Neuronal stem cell (in vitro differentiated cells): Measurements from ENCODE around the gene TMEM35B.
A peak's percentile ranks its signal among the peaks of the same experiment; 100 is the strongest.

Source experiments
- DNase-seq: peaks from one replicate; pipeline ENCODE4 v3.0.0-alpha.2; 2013; ENCODE audit warnings: low spot score
- H2AFZ ChIP-seq: one replicate; pipeline ENCODE4 v1.6.1; 2013; ENCODE audit warnings: mild to moderate bottlenecking, low read length, inconsistent platforms
- H2AK5ac ChIP-seq: 2 replicates; pipeline ENCODE4 v1.6.1; 2013; ENCODE audit warnings: low read depth, mild to moderate bottlenecking, inconsistent platforms, low read length, moderate library complexity, mixed read lengths
- H2BK120ac ChIP-seq: 2 replicates; pipeline ENCODE4 v1.6.1; 2013; ENCODE audit warnings: low read depth, mild to moderate bottlenecking, inconsistent platforms, low read length, moderate library complexity, mixed read lengths
- H2BK12ac ChIP-seq: one replicate; pipeline ENCODE4 v1.6.1; 2013; ENCODE audit warnings: low read length, inconsistent platforms
- H2BK15ac ChIP-seq: 2 replicates; pipeline ENCODE4 v1.6.1; 2013; ENCODE audit warnings: mild to moderate bottlenecking, low read length, inconsistent platforms, mixed read lengths
- H2BK5ac ChIP-seq: one replicate; pipeline ENCODE4 v1.6.1; 2013; ENCODE audit warnings: inconsistent platforms, mild to moderate bottlenecking, low read length, moderate library complexity
- H3K14ac ChIP-seq: one replicate; pipeline ENCODE4 v1.6.1; 2013; ENCODE audit warnings: low read length, inconsistent platforms
- H3K18ac ChIP-seq: 2 replicates; pipeline ENCODE4 v1.6.1; 2013; ENCODE audit warnings: low read length, inconsistent platforms
- H3K23ac ChIP-seq: 2 replicates; pipeline ENCODE4 v1.6.1; 2013; ENCODE audit warnings: low read depth, mild to moderate bottlenecking, mixed read lengths, low read length, inconsistent platforms; ENCODE audit not compliant: poor library complexity
- H3K27ac ChIP-seq: replicated peaks from 3 replicates; pipeline ENCODE4 v1.5.1; 2013; ENCODE audit warnings: low read length, inconsistent platforms
- H3K27me3 ChIP-seq, 3 experiments: 2 replicates each; pipeline ENCODE4 v1.6.1; 2013; ENCODE audit warnings: low read length in 3 of 3, mild to moderate bottlenecking in 2 of 3, inconsistent platforms in 1 of 3, low read depth in 1 of 3, mixed read lengths in 1 of 3, moderate library complexity in 1 of 3; ENCODE audit not compliant: control insufficient read depth in 3 of 3, insufficient read depth in 3 of 3
- H3K36me3 ChIP-seq, 2 donors: replicated peaks in 1 of 2; 2 replicates each; pipeline ENCODE4 v1.6.1; 2013; ENCODE audit warnings: low read length in 2 of 2; ENCODE audit not compliant: control insufficient read depth in 2 of 2, insufficient read depth in 2 of 2
- H3K4ac ChIP-seq: 2 replicates; pipeline ENCODE4 v1.6.1; 2013; ENCODE audit warnings: inconsistent platforms, mild to moderate bottlenecking, low read length, moderate library complexity
- H3K4me1 ChIP-seq, 2 donors: 1 replicate in 1 of 2; 2 replicates in 1 of 2; pipeline ENCODE4 v1.6.1; 2013; ENCODE audit warnings: low read length in 2 of 2, low read depth in 1 of 2; ENCODE audit not compliant: control insufficient read depth in 2 of 2, insufficient read depth in 1 of 2
- H3K4me2 ChIP-seq: one replicate; pipeline ENCODE4 v1.6.1; 2013; ENCODE audit warnings: mild to moderate bottlenecking, low read length, inconsistent platforms; ENCODE audit not compliant: insufficient read depth, poor library complexity, severe bottlenecking
- H3K4me3 ChIP-seq, 2 donors: 2 replicates each; pipeline ENCODE4 v1.5.1; 2013; ENCODE audit warnings: low read length in 2 of 2, mild to moderate bottlenecking in 2 of 2, inconsistent platforms in 1 of 2, moderate library complexity in 1 of 2
- H3K79me1 ChIP-seq: one replicate; pipeline ENCODE4 v1.6.1; 2013; ENCODE audit warnings: low read depth, mild to moderate bottlenecking, inconsistent platforms, low read length, moderate library complexity
- H3K9ac ChIP-seq: one replicate; pipeline ENCODE4 v1.6.1; 2013; ENCODE audit warnings: mild to moderate bottlenecking, low read depth, low read length, inconsistent platforms; ENCODE audit not compliant: poor library complexity
- H3K9me3 ChIP-seq, 2 donors: replicated peaks in 1 of 2; 2 replicates each; pipeline versions ENCODE3 to v1.6.1; 2013; ENCODE audit warnings: low read length in 2 of 2, mild to moderate bottlenecking in 2 of 2, inconsistent platforms in 1 of 2, low read depth in 1 of 2, mixed read lengths in 1 of 2, moderate library complexity in 1 of 2; ENCODE audit not compliant: control insufficient read depth in 2 of 2, insufficient read depth in 1 of 2
- H4K8ac ChIP-seq: one replicate; pipeline ENCODE4 v1.6.1; 2013; ENCODE audit warnings: low read depth, mild to moderate bottlenecking, inconsistent platforms, low read length, moderate library complexity
- H4K91ac ChIP-seq: one replicate; pipeline ENCODE4 v1.6.1; 2013; ENCODE audit warnings: low read length, low read depth, mild to moderate bottlenecking, inconsistent platforms; ENCODE audit not compliant: poor library complexity
- WGBS, 2 donors: extraction: QIAGEN DNeasy Blood & Tissue Kit; methylation state at CpG; one replicate each; pipeline ENCODE4 v1.1.7; 2013; ENCODE audit warnings: missing lambda C conversion rate in 2 of 2, mixed read lengths in 1 of 2; ENCODE audit not compliant: insufficient read length in 2 of 2, insufficient replicate concordance in 1 of 2; ENCODE audit errors: extremely low coverage in 2 of 2; 5-methylcytosine and 5-hydroxymethylcytosine counted together

The TMEM35B gene

GRCh38 chr1:35030338-35030737 is 45.2 kb upstream of the TMEM35B start:
- no CpG with 5 or more reads among the region's 5 CpGs for WGBS, 2 donors
- Histone ChIP-seq H3K36me3 (peaks cover 0 to 28% of the 10 kb centered on the region in 2 donors), H2BK15ac (no peak overlapping the region), H3K27ac (no peak overlapping the region), H3K14ac (no peak overlapping the region), H2AFZ (no peak overlapping the region), H3K4me3 (peak overlapping the region in 1 of 2 donors; percentile 73), H3K79me1 (no peaks in the 10 kb centered on the region), H3K4me2 (no peak overlapping the region), H3K4ac (no peak overlapping the region), H2BK120ac (no peak overlapping the region), H3K23ac (no peak overlapping the region), H4K8ac (no peak overlapping the region), H2BK12ac (no peak overlapping the region), H3K9me3 (peaks cover 4 to 14% of the 10 kb centered on the region in 2 donors), H3K18ac (no peak overlapping the region), H2AK5ac (no peak overlapping the region), H4K91ac (no peak overlapping the region), H3K4me1 (no peaks in the 10 kb centered on the region), H3K9ac (no peak overlapping the region), H2BK5ac (no peak overlapping the region), H3K27me3 (no peaks in the 10 kb centered on the region)
- no peak for DNase-seq

DNA sequence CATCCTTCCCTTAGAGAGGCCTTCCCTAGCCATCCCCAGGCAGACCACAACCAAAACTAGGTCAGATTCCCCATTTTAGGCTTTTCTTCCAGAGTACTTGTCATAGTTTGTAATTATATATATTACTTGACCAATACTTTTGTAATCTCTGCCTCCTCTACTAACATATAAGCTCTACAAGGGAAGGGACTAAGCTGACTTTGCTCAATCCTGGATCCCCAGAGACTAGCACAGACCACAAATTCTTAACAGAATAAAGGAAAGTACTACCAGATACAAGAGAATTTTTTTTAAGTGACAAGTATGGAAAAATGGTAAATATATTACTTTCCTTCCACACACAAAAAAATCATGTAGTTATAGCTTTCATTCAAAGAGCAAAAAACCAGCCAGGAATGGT is 44.6 kb upstream of the TMEM35B start:
- no peak overlapping the region for H3K23ac ChIP-seq
- H2BK12ac ChIP-seq: no peak overlapping the region
- no peak overlapping the region for H2BK5ac ChIP-seq
- H3K79me1 ChIP-seq: no peaks in the 10 kb centered on the region
- no peak overlapping the region for H2AK5ac ChIP-seq
- H3K14ac ChIP-seq: no peak overlapping the region
- no peak overlapping the region for H3K27ac ChIP-seq
- H3K4ac ChIP-seq: no peak overlapping the region
- H3K18ac ChIP-seq: no peak overlapping the region
- no peak overlapping the region for H2AFZ ChIP-seq
- H3K9me3 ChIP-seq: peaks cover 4 to 14% of the 10 kb centered on the region in 2 donors
- no peaks in the 10 kb centered on the region for H3K27me3 ChIP-seq
- peaks cover 0 to 28% of the 10 kb centered on the region in 2 donors for H3K36me3 ChIP-seq
- H3K4me3 ChIP-seq: no peak overlapping the region
- DNase-seq: no peak
- no peak overlapping the region for H2BK120ac ChIP-seq
- H3K4me1 ChIP-seq: no peaks in the 10 kb centered on the region
- H2BK15ac ChIP-seq: no peak overlapping the region
- no peak overlapping the region for H4K91ac ChIP-seq
- no peak overlapping the region for H4K8ac ChIP-seq
- no peak overlapping the region for H3K9ac ChIP-seq
- no peak overlapping the region for H3K4me2 ChIP-seq

DNA sequence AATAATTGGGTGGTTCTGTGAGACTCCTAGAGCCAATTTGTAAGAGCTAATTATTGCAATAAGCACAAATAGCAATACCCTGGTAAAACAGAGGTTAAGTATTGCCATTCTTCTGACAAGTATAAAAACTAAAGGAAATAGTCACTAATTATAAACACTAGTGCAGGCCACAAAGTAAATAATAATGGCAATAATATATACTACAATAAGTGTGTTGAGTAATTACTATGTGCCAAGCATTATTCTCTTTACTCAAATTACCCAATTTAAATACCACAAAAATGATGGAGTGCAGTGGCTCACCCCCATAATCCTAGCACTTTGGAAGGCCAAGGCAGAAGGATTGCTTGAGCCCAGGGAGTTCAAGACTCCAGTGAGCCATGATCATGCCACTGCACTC is 31.3 kb upstream of the TMEM35B start:
- H3K18ac ChIP-seq: no peak overlapping the region
- H3K23ac ChIP-seq: no peak overlapping the region
- DNase-seq: no peak
- no peak overlapping the region for H3K14ac ChIP-seq
- no peak overlapping the region for H4K91ac ChIP-seq
- no peak overlapping the region for H2BK12ac ChIP-seq
- H4K8ac ChIP-seq: no peak overlapping the region
- peaks cover under 1 to 73% of the 10 kb centered on the region in 2 donors for H3K36me3 ChIP-seq
- H3K4me1 ChIP-seq: no peaks in the 10 kb centered on the region
- no peaks in the 10 kb centered on the region for H3K79me1 ChIP-seq
- no peak overlapping the region for H3K27ac ChIP-seq
- no peak overlapping the region for H3K4me2 ChIP-seq
- H3K4ac ChIP-seq: no peak overlapping the region
- no peaks in the 10 kb centered on the region for H3K27me3 ChIP-seq
- H2BK120ac ChIP-seq: no peak overlapping the region
- no peak overlapping the region for H2AFZ ChIP-seq
- no peak overlapping the region for H3K4me3 ChIP-seq
- no peaks in the 10 kb centered on the region for H3K9me3 ChIP-seq
- no peak overlapping the region for H3K9ac ChIP-seq
- no peak overlapping the region for H2AK5ac ChIP-seq
- no peak overlapping the region for H2BK15ac ChIP-seq
- H2BK5ac ChIP-seq: no peak overlapping the region

DNA sequence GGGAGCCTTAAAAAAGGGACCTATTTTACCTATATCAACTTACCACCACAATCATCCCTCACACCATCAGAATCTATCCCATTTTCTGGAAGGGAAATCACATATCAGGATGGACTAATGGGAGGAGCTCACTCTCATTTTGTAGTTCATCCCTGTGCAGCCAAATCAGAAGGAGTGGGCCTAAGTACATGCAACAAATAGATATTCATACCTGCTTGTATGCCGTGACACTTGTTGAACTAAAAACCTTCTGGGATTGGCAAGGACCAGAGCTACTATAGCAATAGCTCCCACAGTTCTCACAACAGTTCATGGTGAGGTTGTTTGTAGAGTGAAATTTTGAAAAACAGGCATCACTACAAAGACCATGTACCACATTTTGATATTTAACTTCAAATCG is 29.3 kb upstream of the TMEM35B start:
- Histone ChIP-seq H3K23ac (no peak overlapping the region), H3K4me3 (no peak overlapping the region), H3K4me2 (no peak overlapping the region), H3K27ac (no peak overlapping the region), H3K14ac (no peak overlapping the region), H3K4me1 (no peaks in the 10 kb centered on the region), H3K9ac (no peak overlapping the region), H2AK5ac (no peak overlapping the region), H3K79me1 (no peaks in the 10 kb centered on the region), H2BK15ac (no peak overlapping the region), H3K27me3 (no peaks in the 10 kb centered on the region), H2BK5ac (no peak overlapping the region), H2BK12ac (no peak overlapping the region), H4K91ac (no peak overlapping the region), H2BK120ac (no peak overlapping the region), H3K18ac (no peak overlapping the region), H2AFZ (no peak overlapping the region), H3K9me3 (no peaks in the 10 kb centered on the region), H3K4ac (no peak overlapping the region), H4K8ac (no peak overlapping the region), H3K36me3 (peaks cover 4 to 85% of the 10 kb centered on the region in 2 donors)
- no CpG with 5 or more reads among the region's 2 CpGs for WGBS, 2 donors
- DNase-seq: no peak
